ENCODE results near the gene FAM168B. TPM values are rescaled to one million over a fixed set of nuclear protein-coding genes. Genes with fewer than 3 reads are reported as not detected.

FAM168B gene
- polyA plus RNA-seq, 1 of the 3 experiments (the other 2 are of a cell fraction), result 72.7 TPM

DNA sequence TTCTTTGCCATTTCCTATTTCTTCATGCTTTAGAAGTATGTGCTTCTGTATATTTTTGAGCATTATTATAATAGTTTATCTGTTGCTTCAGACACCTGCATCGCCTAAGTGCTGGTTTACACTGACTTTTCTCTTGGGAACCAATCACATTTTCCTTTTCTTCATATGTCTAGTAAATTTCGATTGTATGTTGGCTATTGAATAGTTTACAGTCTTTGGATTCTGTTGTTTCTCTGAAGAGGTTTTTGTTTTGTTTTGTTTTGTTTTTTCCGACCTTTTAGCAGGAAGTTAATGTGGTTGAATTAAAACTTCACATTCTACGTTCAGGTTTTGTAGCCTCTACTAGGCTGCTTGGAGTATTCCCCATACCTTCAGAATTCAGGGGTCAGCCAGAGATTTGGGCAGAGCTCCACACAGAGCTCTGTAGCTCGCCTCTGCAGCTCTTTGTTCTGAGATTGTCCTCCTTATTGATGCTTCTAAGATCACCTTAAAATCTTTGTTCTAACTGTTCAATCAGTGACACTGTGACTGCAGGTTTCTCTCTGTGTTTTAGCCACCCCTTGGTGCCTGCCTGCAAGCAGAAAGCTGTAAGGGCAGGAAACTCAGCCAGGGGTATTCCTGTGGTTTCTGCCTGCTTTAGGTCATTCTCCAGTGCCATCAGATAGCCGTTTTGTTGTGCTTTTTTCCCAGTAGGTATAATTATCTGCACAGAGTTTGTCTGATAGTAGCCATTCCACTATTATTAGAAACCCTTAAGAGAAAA, 83.4 kb downstream of the FAM168B start:
- Histone ChIP-seq H3K27me3 (ENCODE audit: insufficient read depth) (no peaks in the 10 kb centered on the region; the same call in 1 of the 2 replicates), H3K4me3 (ENCODE audit: low read depth in 2 of 2, low read length in 1 of 2) (no peak overlapping the region), H3K9me3 (no peaks in the 10 kb centered on the region), H3K36me3 (replicated peaks in 1 of 2; ENCODE audit: control insufficient read depth in 1 of 2, insufficient read depth in 2 of 2, low read length in 1 of 2) (no peaks in the 10 kb centered on the region), H3K9ac (no peak overlapping the region), H3K4me2 (no peak overlapping the region), H3K27ac (ENCODE audit: low read depth in 2 of 2, low read length in 1 of 2) (no peak overlapping the region), H3K79me2 (ENCODE audit: insufficient read depth) (no peaks in the 10 kb centered on the region), H3K4me1 (ENCODE audit: control insufficient read depth in 1 of 2, insufficient read depth in 2 of 2, low read depth in 1 of 2, low read length in 1 of 2) (peaks cover 0 to 7% of the 10 kb centered on the region in 2 experiments; a peak in 1 of 4 replicates), H4K20me1 (ENCODE audit: insufficient read depth) (no peaks in the 10 kb centered on the region), H3F3A (replicated peaks; ENCODE audit: insufficient read depth) (no peaks in the 10 kb centered on the region), H3K9me2 (no peaks in the 10 kb centered on the region), H2AFZ (ENCODE audit: low read depth) (no peak overlapping the region)
- TF ChIP-seq EP300 (IDR thresholded peaks at IDR 0.05; ENCODE audit: borderline replicate concordance in 1 of 2, low read depth in 1 of 2, low read length in 1 of 2) (no peak), TEAD4 (IDR thresholded peaks at IDR 0.05; ENCODE audit: borderline replicate concordance, insufficient read depth) (no peak), TCF12 (IDR thresholded peaks at IDR 0.05) (no peak), EZH2phosphoT487 (IDR thresholded peaks at IDR 0.05; ENCODE audit: borderline replicate concordance, low read depth) (no peak)
- TF ChIP-seq, protein P1, sequence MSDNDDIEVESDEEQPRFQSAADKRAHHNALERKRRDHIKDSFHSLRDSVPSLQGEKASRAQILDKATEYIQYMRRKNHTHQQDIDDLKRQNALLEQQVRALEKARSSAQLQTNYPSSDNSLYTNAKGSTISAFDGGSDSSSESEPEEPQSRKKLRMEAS (IDR thresholded peaks at IDR 0.05; ENCODE audit: low read depth), result no peak
- ChIA-PET CTCF (interaction anchor here (0.8 kb wide), 1 partner anchor 45 kb away, joined by 4 read pairs; no protein-coding TSS in a partner anchor), POLR2A (no interaction called here)
- WGBS (ENCODE audit: low lambda C conversion rate), result 26% methylated on average over 6 of the region's 6 CpGs
- no peak for DNase-seq

DNA sequence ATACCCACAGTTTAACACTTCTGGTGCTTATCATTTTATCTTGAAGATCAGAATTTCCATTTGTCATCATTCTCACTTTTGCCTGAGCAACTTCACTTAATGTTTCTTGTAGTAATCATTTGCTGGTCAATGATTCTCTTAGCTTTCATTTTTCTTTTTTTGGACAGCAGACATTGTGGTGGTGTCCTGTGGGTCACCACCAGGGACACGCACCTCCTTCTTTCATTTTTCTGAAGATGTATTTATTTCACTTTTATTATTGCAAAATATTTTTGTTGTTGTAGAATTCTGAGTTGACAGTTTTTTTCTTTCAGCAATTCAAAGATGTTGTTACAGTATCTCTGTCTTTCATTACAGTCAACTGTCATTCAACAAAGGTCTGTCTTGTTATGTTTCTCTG, 84.3 kb downstream of the FAM168B start:
- Histone ChIP-seq H3K9me2 (no peaks in the 10 kb centered on the region), H4K20me1 (ENCODE audit: insufficient read depth) (no peaks in the 10 kb centered on the region), H3K79me2 (ENCODE audit: insufficient read depth) (no peaks in the 10 kb centered on the region), H3K4me2 (no peak overlapping the region), H3K27me3 (ENCODE audit: insufficient read depth) (no peaks in the 10 kb centered on the region; the same call in 1 of the 2 replicates), H2AFZ (ENCODE audit: low read depth) (no peak overlapping the region), H3K27ac (ENCODE audit: low read depth in 2 of 2, low read length in 1 of 2) (no peak overlapping the region), H3K36me3 (replicated peaks in 1 of 2; ENCODE audit: control insufficient read depth in 1 of 2, insufficient read depth in 2 of 2, low read length in 1 of 2) (no peaks in the 10 kb centered on the region), H3K4me1 (ENCODE audit: control insufficient read depth in 1 of 2, insufficient read depth in 2 of 2, low read depth in 1 of 2, low read length in 1 of 2) (peaks cover 0 to 12% of the 10 kb centered on the region in 2 experiments; a peak in 1 of 4 replicates), H3K4me3 (ENCODE audit: low read depth in 2 of 2, low read length in 1 of 2) (no peak overlapping the region), H3F3A (replicated peaks; ENCODE audit: insufficient read depth) (no peaks in the 10 kb centered on the region), H3K9ac (no peak overlapping the region), H3K9me3 (no peaks in the 10 kb centered on the region)
- ChIA-PET POLR2A (no interaction called here), CTCF (no interaction called here)
- TF ChIP-seq, protein P2, sequence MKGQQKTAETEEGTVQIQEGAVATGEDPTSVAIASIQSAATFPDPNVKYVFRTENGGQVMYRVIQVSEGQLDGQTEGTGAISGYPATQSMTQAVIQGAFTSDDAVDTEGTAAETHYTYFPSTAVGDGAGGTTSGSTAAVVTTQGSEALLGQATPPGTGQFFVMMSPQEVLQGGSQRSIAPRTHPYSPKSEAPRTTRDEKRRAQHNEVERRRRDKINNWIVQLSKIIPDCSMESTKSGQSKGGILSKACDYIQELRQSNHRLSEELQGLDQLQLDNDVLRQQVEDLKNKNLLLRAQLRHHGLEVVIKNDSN (IDR thresholded peaks at IDR 0.05; ENCODE audit: borderline replicate concordance, low read depth), result no peak
- TF ChIP-seq RFX5 (IDR thresholded peaks at IDR 0.05; ENCODE audit: low read length) (no peak), NFIC (IDR thresholded peaks at IDR 0.05; ENCODE audit: borderline replicate concordance) (no peak), TCF12 (IDR thresholded peaks at IDR 0.05) (no peak), ELF1 (IDR thresholded peaks at IDR 0.05) (no peak)
- 79% methylated on average over 1 of the region's 1 CpG for WGBS (ENCODE audit: low lambda C conversion rate)
- no peak for DNase-seq

DNA sequence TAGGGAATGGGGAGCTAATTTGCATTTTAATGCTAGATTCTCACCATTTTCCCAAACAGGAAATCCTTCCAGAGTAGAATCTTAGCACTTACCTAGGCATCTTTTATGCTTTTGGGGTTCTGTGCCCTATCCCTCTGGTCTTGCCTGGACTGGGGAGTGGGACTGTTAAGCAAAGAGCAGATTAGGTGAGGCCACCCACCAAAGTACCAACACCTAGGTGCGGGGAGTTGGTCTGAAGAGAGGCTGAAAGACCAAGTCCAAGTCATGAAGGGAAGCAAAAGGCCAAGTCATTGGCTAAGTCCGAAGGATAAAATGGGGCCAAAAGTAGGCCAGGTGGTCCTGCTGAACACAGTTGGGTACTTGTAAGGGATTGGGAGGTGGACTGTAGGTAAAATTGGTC, 86.7 kb downstream of the FAM168B start:
- H3K27ac ChIP-seq (ENCODE audit: low read depth in 2 of 2, low read length in 1 of 2), result no peak overlapping the region
- no peaks in the 10 kb centered on the region for H3K9me2 ChIP-seq
- no peak overlapping the region for H3K4me2 ChIP-seq
- no peak overlapping the region for H2AFZ ChIP-seq (ENCODE audit: low read depth)
- no peak for TF ChIP-seq FOXJ3 (CRISPR knock-in tag; IDR thresholded peaks at IDR 0.05)
- TF ChIP-seq TCF12 (IDR thresholded peaks at IDR 0.05), result no peak
- no peak for TF ChIP-seq RAD21 (IDR thresholded peaks at IDR 0.05; ENCODE audit: low read length)
- no peak for TF ChIP-seq TAF1 (IDR thresholded peaks at IDR 0.05; ENCODE audit: borderline replicate concordance, low read depth, low read length)
- no peak for TF ChIP-seq RFX5 (IDR thresholded peaks at IDR 0.05; ENCODE audit: low read length)
- DNase-seq, result no peak
- ChIA-PET CTCF (interaction anchor here (0.8 to 1.6 kb wide), 2 partner anchors 10 to 86 kb away, joined by 3 read pairs; no protein-coding TSS in a partner anchor), POLR2A (no interaction called here)
- H3F3A ChIP-seq (replicated peaks; ENCODE audit: insufficient read depth), result no peaks in the 10 kb centered on the region
- H3K4me1 ChIP-seq (ENCODE audit: control insufficient read depth in 1 of 2, insufficient read depth in 2 of 2, low read depth in 1 of 2, low read length in 1 of 2), result peaks cover 0 to 12% of the 10 kb centered on the region in 2 experiments; a peak in 1 of 4 replicates
- H3K9ac ChIP-seq, result no peak overlapping the region
- no peak overlapping the region for H3K4me3 ChIP-seq (ENCODE audit: low read depth in 2 of 2, low read length in 1 of 2)
- H3K27me3 ChIP-seq (ENCODE audit: insufficient read depth), result no peaks in the 10 kb centered on the region; the same call in 1 of the 2 replicates
- H3K36me3 ChIP-seq (replicated peaks in 1 of 2; ENCODE audit: control insufficient read depth in 1 of 2, insufficient read depth in 2 of 2, low read length in 1 of 2), result no peaks in the 10 kb centered on the region
- H3K79me2 ChIP-seq (ENCODE audit: insufficient read depth), result no peaks in the 10 kb centered on the region
- no peaks in the 10 kb centered on the region for H3K9me3 ChIP-seq
- no peaks in the 10 kb centered on the region for H4K20me1 ChIP-seq (ENCODE audit: insufficient read depth)
- WGBS (ENCODE audit: low lambda C conversion rate), result 56% methylated on average over 2 of the region's 2 CpGs

Data from SK-N-SH (cell line).